Calu3 (cell line): ENCODE data around the gene PLEKHM2. TPM values are rescaled to one million over a fixed set of nuclear protein-coding genes. Genes with fewer than 3 reads are reported as not detected.

ENCODE experiments used
- BruUV-seq: library from RNA; stranded (reverse); fragments of 400-500 nt; replicated peaks from 2 replicates; lab custom pipeline; 2021; lab: Mats Ljungman, UMichigan
- CTCF ChIA-PET: fragments of 300-600 bp; sonication (Branson Sonifier 250); formaldehyde crosslinking; loops from one replicate; lab custom pipeline; 2022; ENCODE audit warnings: antibody characterized with exemption; lab: Charles Lee
- DNase-seq: peaks from one replicate; pipeline ENCODE4 v3.0.0; 2022
- H3K27ac Mint-ChIP-seq: one replicate; pipeline ENCODE4 v1.8.0; 2022; ENCODE audit warnings: mixed read lengths; ENCODE audit not compliant: unreplicated experiment
- H3K27me3 Mint-ChIP-seq: one replicate; pipeline ENCODE4 v1.8.0; 2022; ENCODE audit warnings: mixed read lengths; ENCODE audit not compliant: unreplicated experiment
- H3K36me3 Mint-ChIP-seq: one replicate; pipeline ENCODE4 v1.8.0; 2022; ENCODE audit warnings: mild to moderate bottlenecking, moderate library complexity, mixed read lengths; ENCODE audit not compliant: insufficient read depth, unreplicated experiment
- H3K4me1 Mint-ChIP-seq: one replicate; pipeline ENCODE4 v1.8.0; 2022; ENCODE audit warnings: mild to moderate bottlenecking, low read depth, mixed read lengths; ENCODE audit not compliant: unreplicated experiment
- H3K4me3 Mint-ChIP-seq: one replicate; pipeline ENCODE4 v1.8.0; 2022; ENCODE audit warnings: mild to moderate bottlenecking, low read depth, moderate library complexity, mixed read lengths; ENCODE audit not compliant: unreplicated experiment
- H3K9me3 Mint-ChIP-seq: one replicate; pipeline ENCODE4 v1.8.0; 2022; ENCODE audit warnings: low read depth, mixed read lengths; ENCODE audit not compliant: unreplicated experiment
- intact Hi-C: fragments of 100-400 bp; cut with micrococcal nuclease; formaldehyde crosslinking; loops from one replicate; pipeline ENCODE4 v1.10.0; 2022; ENCODE audit not compliant: unreplicated experiment
- total RNA-seq: library from RNA; stranded (reverse); gene quantifications from 2 replicates; pipeline ENCODE4 v1.2.3, GENCODE V29; 2022
- TF ChIP-seq, protein P1 (sequence below): fragments of 200-600 bp; IDR thresholded peaks from one replicate; pipeline ENCODE4 v1.8.0; 2022; ENCODE audit warnings: antibody characterized with exemption; ENCODE audit not compliant: unreplicated experiment

Gene PLEKHM2
- total RNA-seq, 1 experiment from 2014 or later = 30.4 TPM

GRCh38 chr1:15764890-15765289 is 80.8 kb downstream of the PLEKHM2 start:
- Mint-ChIP-seq H3K27ac (no peak overlapping the region), H3K36me3 (peaks cover 15% of the 10 kb centered on the region), H3K4me3 (no peak overlapping the region), H3K4me1 (peaks cover 12% of the 10 kb centered on the region), H3K9me3 (no peaks in the 10 kb centered on the region), H3K27me3 (no peaks in the 10 kb centered on the region)
- TF ChIP-seq, protein P1, sequence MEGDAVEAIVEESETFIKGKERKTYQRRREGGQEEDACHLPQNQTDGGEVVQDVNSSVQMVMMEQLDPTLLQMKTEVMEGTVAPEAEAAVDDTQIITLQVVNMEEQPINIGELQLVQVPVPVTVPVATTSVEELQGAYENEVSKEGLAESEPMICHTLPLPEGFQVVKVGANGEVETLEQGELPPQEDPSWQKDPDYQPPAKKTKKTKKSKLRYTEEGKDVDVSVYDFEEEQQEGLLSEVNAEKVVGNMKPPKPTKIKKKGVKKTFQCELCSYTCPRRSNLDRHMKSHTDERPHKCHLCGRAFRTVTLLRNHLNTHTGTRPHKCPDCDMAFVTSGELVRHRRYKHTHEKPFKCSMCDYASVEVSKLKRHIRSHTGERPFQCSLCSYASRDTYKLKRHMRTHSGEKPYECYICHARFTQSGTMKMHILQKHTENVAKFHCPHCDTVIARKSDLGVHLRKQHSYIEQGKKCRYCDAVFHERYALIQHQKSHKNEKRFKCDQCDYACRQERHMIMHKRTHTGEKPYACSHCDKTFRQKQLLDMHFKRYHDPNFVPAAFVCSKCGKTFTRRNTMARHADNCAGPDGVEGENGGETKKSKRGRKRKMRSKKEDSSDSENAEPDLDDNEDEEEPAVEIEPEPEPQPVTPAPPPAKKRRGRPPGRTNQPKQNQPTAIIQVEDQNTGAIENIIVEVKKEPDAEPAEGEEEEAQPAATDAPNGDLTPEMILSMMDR = no peak
- DNase-seq = no peak
- intact Hi-C loops = no loop called here
- no TSS peak for BruUV-seq
- CTCF ChIA-PET = no interaction called here

GRCh38 chr1:15765495-15766194 is 81.5 kb downstream of the PLEKHM2 start:
- H3K36me3 Mint-ChIP-seq = peaks cover 18% of the 10 kb centered on the region

GRCh38 chr1:15767941-15768340 is 83.8 kb downstream of the PLEKHM2 start:
- DNase-seq = no peak
- Mint-ChIP-seq H3K4me1 (peaks cover 12% of the 10 kb centered on the region), H3K4me3 (no peak overlapping the region), H3K27ac (no peak overlapping the region), H3K27me3 (no peaks in the 10 kb centered on the region), H3K9me3 (no peaks in the 10 kb centered on the region), H3K36me3 (peaks cover 22% of the 10 kb centered on the region)
- intact Hi-C loops = no loop called here
- BruUV-seq = no TSS peak
- TF ChIP-seq, protein P1 = no peak
- CTCF ChIA-PET = no interaction called here

More at GRCh38 chr1:15765495-15766194, 81.5 kb downstream of the PLEKHM2 start:
- intact Hi-C loops = no loop called here
- BruUV-seq = no TSS peak
- H3K27me3 Mint-ChIP-seq = no peaks in the 10 kb centered on the region
- peaks cover 12% of the 10 kb centered on the region for H3K4me1 Mint-ChIP-seq
- H3K9me3 Mint-ChIP-seq = no peaks in the 10 kb centered on the region
- CTCF ChIA-PET = no interaction called here
- TF ChIP-seq, protein P1 = no peak
- no peak for DNase-seq
- no peak overlapping the region for H3K4me3 Mint-ChIP-seq
- H3K27ac Mint-ChIP-seq = no peak overlapping the region

DNA sequence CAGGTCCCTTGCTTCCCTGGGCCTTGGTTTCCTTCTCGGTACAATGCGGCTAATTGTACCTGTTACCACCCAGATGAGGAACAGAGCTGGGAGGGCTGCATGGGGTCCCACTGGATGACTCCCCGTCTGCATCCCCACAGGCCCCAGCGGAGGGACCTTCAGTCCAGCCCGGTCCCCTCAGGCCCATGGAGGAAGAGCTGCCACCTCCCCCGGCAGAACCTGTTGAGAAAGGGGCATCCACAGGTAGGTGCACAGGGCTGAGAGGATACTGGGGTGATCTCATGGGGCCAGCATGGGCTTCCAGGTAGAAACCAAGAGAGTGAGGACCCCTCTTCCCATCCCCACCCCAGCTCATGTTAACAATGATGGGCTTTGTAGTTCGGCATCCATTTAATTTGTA is 84.3 kb downstream of the PLEKHM2 start:
- BruUV-seq = no TSS peak
- peaks cover 22% of the 10 kb centered on the region for H3K36me3 Mint-ChIP-seq
- TF ChIP-seq, protein P1 = no peak
- H3K27me3 Mint-ChIP-seq = no peaks in the 10 kb centered on the region
- no peak for DNase-seq
- intact Hi-C loops = no loop called here
- CTCF ChIA-PET = no interaction called here
- no peak overlapping the region for H3K27ac Mint-ChIP-seq
- H3K9me3 Mint-ChIP-seq = no peaks in the 10 kb centered on the region
- H3K4me1 Mint-ChIP-seq = peaks cover 12% of the 10 kb centered on the region
- no peak overlapping the region for H3K4me3 Mint-ChIP-seq
